ENCODE results near the gene GPR158.

GPR158 gene

GRCh38 chr10:25175527-25176420 is 973 bp downstream of the GPR158 start:
- Histone ChIP-seq H3K9me2 (replicated peaks; ENCODE audit: insufficient read depth, low read length) (no peaks in the 10 kb centered on the region), H3F3A (ENCODE audit: insufficient read depth) (no peaks in the 10 kb centered on the region), H3K27ac (ENCODE audit: low read depth, low read length) (no peak overlapping the region), H4K20me1 (ENCODE audit: low read depth, low read length) (no peaks in the 10 kb centered on the region), H3K36me3 (ENCODE audit: low read length) (no peaks in the 10 kb centered on the region), H2AFZ (ENCODE audit: low read depth, low read length, severe bottlenecking) (no peak overlapping the region), H3K4me2 (ENCODE audit: low read depth, low read length, poor library complexity, severe bottlenecking) (no peak overlapping the region), H3K9me3 (ENCODE audit: insufficient read depth, low read length) (no peaks in the 10 kb centered on the region), H3K79me2 (ENCODE audit: insufficient read depth, low read length) (no peaks in the 10 kb centered on the region), H3K9ac (ENCODE audit: low read length) (no peak overlapping the region), H3K4me3 (ENCODE audit: insufficient read depth, low read length, poor library complexity, severe bottlenecking) (no peak overlapping the region), H3K27me3 (ENCODE audit: low read length) (no peaks in the 10 kb centered on the region)
- TF ChIP-seq EZH2phosphoT487 (conservative IDR thresholded peaks at IDR 0.05; ENCODE audit: low read length) (no peak), CTCF (IDR thresholded peaks at IDR 0.05; ENCODE audit: insufficient read depth, low read length, poor library complexity, severe bottlenecking) (no peak)

GRCh38 chr10:25176421-25176968 is 1.7 kb downstream of the GPR158 start:
- H3K36me3 ChIP-seq (ENCODE audit: low read length), result no peaks in the 10 kb centered on the region
- H3K9me3 ChIP-seq (ENCODE audit: insufficient read depth, low read length), result no peaks in the 10 kb centered on the region
- no peak for TF ChIP-seq EZH2phosphoT487 (conservative IDR thresholded peaks at IDR 0.05; ENCODE audit: low read length)
- no peak for TF ChIP-seq CTCF (IDR thresholded peaks at IDR 0.05; ENCODE audit: insufficient read depth, low read length, poor library complexity, severe bottlenecking)
- no peaks in the 10 kb centered on the region for H3F3A ChIP-seq (ENCODE audit: insufficient read depth)
- H4K20me1 ChIP-seq (ENCODE audit: low read depth, low read length), result no peaks in the 10 kb centered on the region
- no peak overlapping the region for H3K4me3 ChIP-seq (ENCODE audit: insufficient read depth, low read length, poor library complexity, severe bottlenecking)
- H3K27ac ChIP-seq (ENCODE audit: low read depth, low read length), result no peak overlapping the region
- H3K9me2 ChIP-seq (replicated peaks; ENCODE audit: insufficient read depth, low read length), result no peaks in the 10 kb centered on the region
- H2AFZ ChIP-seq (ENCODE audit: low read depth, low read length, severe bottlenecking), result no peak overlapping the region
- no peak overlapping the region for H3K9ac ChIP-seq (ENCODE audit: low read length)
- H3K79me2 ChIP-seq (ENCODE audit: insufficient read depth, low read length), result no peaks in the 10 kb centered on the region
- H3K4me2 ChIP-seq (ENCODE audit: low read depth, low read length, poor library complexity, severe bottlenecking), result no peak overlapping the region
- H3K27me3 ChIP-seq (ENCODE audit: low read length), result no peaks in the 10 kb centered on the region

GRCh38 chr10:25177093-25177753 is 2.4 kb downstream of the GPR158 start:
- Histone ChIP-seq H4K20me1 (ENCODE audit: low read depth, low read length) (no peaks in the 10 kb centered on the region), H3K27me3 (ENCODE audit: low read length) (no peaks in the 10 kb centered on the region), H3K9me3 (ENCODE audit: insufficient read depth, low read length) (no peaks in the 10 kb centered on the region), H3K9me2 (replicated peaks; ENCODE audit: insufficient read depth, low read length) (no peaks in the 10 kb centered on the region), H3K4me2 (ENCODE audit: low read depth, low read length, poor library complexity, severe bottlenecking) (no peak overlapping the region), H3K79me2 (ENCODE audit: insufficient read depth, low read length) (no peaks in the 10 kb centered on the region), H3F3A (ENCODE audit: insufficient read depth) (no peaks in the 10 kb centered on the region), H3K9ac (ENCODE audit: low read length) (no peak overlapping the region), H2AFZ (ENCODE audit: low read depth, low read length, severe bottlenecking) (no peak overlapping the region), H3K27ac (ENCODE audit: low read depth, low read length) (no peak overlapping the region), H3K36me3 (ENCODE audit: low read length) (no peaks in the 10 kb centered on the region), H3K4me3 (ENCODE audit: insufficient read depth, low read length, poor library complexity, severe bottlenecking) (no peak overlapping the region)
- TF ChIP-seq CTCF (IDR thresholded peaks at IDR 0.05; ENCODE audit: insufficient read depth, low read length, poor library complexity, severe bottlenecking) (no peak), EZH2phosphoT487 (conservative IDR thresholded peaks at IDR 0.05; ENCODE audit: low read length) (no peak)
